Subcutaneous adipose tissue (tissue), 4 donors: ENCODE measurements around the gene NCOA7. TPM values are rescaled to one million over a fixed set of nuclear protein-coding genes. Genes with fewer than 3 reads are reported as not detected.

Experiments used
- CTCF ChIP-seq: fragments of 450-650 bp; IDR thresholded peaks from one replicate; pipeline ENCODE4 v1.5.1; 2016; ENCODE audit warnings: low read depth, mild to moderate bottlenecking, control low read depth, antibody characterized with exemption, moderate library complexity
- total RNA-seq, 4 donors: library from RNA; depleted of rRNA; stranded (reverse); fragments of >200 nt; gene quantifications; one replicate each; pipeline ENCODE4 v1.1.0, GENCODE V29; 2016

The NCOA7 gene
- total RNA-seq, 4 donors from 2014 or later = 59.9 to 71.9 (median 62.2) TPM

DNA sequence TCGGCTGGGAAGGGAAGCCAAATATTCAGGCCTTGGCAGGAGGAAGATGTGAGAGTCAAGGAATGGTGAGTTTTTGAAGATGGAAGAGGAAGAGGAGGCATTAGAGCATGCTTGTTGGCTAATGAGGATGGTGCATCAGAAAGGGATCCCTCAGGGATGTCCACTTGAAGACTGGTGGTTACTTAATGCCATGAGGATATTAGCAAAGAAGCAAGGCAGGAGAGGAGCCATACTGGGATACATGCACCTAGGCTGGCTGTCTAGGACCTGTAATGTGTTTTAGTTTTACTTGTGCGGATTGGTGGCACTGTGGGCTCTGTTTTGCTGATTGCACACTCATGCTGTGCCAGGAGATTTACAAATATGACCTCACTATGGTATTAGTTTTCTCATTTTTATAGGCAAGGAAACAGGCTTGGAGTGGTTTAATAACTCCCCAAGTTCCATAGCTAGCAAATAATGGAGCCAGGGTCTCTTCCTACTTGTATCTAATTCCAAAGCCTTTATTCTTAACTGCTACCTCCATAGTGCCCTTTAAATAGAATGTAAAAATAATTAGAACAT is 37.8 kb downstream of the NCOA7 start:
- TF ChIP-seq CTCF = no peak

- TF ChIP-seq CTCF = no peak
Observed at GRCh38 chr6:125829433-125829832, 38.7 kb downstream of the NCOA7 start.

- no peak for TF ChIP-seq CTCF
Observed at GRCh38 chr6:125831659-125832058, 40.9 kb downstream of the NCOA7 start.

DNA sequence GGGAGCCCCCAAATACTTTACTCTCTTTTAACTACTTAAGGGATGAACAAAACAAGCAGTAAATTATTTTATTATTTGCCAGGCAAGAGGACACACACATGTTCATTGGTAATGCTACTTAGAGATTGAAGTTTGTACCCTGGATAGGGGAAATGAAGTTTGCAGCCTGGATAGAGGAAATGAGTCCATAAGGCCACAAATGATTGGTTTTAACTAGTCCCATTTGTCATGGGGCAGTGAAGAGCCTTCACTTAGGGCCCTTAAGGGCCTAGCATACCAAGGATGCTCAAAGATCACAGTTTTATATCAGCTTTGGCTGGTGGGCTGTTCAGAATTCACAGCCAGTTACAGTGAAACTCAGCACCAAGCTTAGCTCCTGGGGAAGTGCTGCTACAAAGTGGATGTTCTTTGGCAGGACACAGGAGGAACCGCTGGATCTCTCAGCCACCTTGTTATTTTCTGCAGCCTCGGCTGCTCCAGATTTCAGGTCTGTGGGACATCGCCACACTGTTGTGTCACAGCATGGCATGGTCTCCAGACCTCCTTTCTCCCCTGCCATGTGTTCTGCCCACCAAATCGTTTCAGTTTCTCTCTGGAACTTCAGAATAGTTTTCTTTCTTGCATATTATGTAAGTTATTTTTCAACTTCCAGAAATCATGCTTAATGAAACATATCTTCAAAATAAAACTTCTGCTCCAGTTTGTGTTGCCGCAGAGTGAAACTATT is 41.8 kb downstream of the NCOA7 start:
- no peak for TF ChIP-seq CTCF

DNA sequence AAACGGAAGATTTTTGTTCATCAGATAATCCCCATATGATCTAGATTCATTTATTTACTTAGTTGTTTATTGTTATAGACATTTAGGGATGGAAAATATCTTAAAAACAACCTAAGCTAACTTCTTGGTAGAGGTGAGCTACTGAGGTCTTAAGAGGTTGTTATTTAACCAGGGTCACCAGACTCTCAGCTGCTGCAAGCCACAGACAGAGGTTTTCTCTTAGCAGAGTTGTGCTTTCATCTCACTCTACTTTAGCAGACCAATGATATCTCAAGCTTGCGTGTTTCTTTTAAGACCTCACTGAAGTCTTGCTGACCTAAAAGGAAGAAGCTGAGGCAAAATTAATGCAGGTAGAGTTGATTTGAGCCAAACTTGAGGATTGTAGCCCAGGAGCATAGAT is 43.6 kb downstream of the NCOA7 start:
- TF ChIP-seq CTCF = no peak

DNA sequence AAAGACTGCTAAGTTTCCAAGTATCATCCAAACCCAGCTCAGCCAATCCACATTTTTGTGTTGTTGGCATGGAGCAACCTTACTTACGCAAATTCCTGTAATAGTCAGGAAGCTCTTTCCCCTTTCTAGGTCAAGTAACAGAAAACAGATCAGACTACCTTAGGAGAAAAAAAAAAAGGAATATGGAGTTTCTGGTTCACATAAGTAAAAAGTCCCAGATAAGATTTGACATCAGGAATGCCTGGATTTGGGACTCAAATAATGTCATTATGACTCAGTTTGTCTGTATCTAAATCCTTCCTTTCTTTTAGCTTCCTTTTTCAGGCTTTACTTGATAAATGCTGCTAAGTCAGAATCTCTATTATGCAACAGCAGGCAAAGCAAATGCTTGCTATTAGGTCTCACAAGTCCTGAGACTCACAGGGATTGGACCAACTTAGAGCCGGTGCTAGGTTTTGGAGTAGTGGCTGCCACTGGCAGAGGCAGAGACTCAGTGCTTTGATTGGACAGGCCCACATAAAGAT is 44.5 kb downstream of the NCOA7 start:
- no peak for TF ChIP-seq CTCF

- no peak for TF ChIP-seq CTCF
Observed at GRCh38 chr6:125836466-125836865, 45.7 kb downstream of the NCOA7 start.
